ENCODE results near the gene ERICH2.

ERICH2 gene

DNA sequence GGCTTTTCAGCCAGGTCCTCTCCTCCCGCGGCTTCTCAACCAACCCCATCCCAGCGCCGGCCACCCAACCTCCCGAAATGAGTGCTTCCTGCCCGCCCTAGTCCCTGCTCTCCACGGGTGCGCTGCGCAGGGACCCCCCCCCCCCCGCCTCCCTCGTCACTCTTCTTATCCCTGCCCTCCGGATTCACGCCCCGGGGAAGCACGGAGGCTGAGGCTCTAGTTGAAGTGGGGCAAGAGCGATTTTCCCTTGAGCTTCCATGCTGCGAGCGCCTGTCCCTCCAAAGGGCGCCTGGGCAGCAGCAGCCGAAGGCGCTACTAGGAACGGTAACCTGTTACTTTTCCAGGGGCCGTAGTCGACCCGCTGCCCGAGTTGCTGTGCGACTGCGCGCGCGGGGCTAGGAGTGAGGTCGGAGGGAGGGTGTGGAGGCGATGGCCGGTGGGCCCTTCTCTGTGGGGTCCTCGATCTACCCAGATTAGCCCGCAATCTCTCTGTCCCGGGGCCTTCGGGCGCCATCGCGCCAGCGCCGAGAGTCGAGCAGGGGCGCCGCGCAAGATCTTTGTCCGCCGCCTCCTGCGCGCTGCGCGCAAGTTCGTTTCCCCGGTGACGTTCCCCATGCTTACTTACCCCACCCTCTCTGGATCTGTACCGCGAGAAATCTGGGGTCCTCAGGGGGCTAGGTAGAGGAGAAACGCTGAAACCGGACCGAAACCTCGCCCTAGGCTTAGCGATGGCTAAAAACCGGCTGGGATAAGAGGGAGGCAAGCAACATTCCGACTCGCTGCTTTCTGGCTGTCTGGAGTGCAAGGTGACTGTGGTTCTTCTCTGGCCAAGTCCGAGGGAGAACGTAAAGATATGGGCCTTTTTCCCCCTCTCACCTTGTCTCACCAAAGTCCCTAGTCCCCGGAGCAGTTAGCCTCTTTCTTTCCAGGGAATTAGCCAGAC, 47.2 kb downstream of the ERICH2 start:
- DNase-seq (ENCODE audit: low spot score) = no peak

DNA sequence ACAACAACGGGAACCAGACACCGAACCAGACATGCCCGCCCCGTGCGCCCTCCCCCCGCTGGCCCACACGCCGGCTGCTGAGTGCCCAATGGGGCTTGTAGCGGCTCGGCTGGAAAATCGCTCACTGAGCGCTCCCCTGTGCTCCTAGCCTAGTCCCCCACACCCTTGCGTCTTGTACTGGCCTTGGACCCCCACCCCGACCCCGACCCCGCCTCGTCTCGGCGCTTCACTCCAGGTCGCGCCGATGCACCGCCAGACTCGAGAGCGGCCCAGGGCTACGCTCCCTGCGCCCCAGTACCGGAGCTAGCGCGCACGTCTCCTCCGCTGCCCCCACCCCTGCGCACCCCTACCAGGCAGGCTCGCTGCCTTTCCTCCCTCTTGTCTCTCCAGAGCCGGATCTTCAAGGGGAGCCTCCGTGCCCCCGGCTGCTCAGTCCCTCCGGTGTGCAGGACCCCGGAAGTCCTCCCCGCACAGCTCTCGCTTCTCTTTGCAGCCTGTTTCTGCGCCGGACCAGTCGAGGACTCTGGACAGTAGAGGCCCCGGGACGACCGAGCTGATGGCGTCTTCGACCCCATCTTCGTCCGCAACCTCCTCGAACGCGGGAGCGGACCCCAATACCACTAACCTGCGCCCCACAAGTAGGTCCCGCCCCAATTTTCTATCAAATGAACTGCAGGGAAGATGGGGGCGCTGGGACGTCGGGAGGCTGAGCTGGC, 48.0 kb downstream of the ERICH2 start:
- DNase-seq (ENCODE audit: low spot score) = no peak

DNA sequence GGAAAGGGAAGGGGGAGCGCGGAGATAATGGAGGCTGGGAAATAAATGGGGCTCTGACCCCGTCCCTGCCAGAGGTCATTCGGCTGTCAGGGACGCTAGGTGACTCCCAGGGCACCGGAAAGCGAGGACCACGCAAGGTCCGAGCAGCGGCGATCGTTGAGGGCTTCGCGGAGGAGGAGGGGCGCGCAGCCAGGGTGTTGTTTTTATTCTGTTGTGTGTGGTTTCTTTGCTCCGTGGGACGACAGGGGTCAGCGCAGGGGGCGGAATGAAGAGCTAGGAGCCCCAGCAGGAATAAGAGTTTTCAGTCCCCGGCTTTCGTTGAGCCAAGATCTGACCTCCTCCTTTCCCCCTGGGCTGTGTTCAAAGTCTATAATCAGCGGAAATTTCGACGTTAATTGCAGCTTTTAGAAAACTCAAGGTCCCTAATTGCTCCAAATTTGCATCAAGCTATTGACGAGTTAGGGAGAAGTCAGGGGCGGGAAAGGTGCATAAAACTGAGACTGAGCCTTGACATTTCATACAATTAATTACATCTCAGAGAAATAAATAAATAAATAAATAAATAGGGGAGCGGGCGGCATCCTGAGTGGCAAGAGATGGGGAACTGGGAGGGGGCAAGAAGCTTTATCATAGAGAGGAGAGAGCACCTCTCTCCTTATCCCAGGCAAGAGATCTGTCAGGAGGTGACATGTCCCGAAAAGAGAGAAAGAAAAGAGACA, 48.7 kb downstream of the ERICH2 start:
- no peak for DNase-seq (ENCODE audit: low spot score)

GRCh38 chr2:170819680-170820664, 49.8 kb downstream of the ERICH2 start:
- DNase-seq (ENCODE audit: low spot score) = no peak

DNA sequence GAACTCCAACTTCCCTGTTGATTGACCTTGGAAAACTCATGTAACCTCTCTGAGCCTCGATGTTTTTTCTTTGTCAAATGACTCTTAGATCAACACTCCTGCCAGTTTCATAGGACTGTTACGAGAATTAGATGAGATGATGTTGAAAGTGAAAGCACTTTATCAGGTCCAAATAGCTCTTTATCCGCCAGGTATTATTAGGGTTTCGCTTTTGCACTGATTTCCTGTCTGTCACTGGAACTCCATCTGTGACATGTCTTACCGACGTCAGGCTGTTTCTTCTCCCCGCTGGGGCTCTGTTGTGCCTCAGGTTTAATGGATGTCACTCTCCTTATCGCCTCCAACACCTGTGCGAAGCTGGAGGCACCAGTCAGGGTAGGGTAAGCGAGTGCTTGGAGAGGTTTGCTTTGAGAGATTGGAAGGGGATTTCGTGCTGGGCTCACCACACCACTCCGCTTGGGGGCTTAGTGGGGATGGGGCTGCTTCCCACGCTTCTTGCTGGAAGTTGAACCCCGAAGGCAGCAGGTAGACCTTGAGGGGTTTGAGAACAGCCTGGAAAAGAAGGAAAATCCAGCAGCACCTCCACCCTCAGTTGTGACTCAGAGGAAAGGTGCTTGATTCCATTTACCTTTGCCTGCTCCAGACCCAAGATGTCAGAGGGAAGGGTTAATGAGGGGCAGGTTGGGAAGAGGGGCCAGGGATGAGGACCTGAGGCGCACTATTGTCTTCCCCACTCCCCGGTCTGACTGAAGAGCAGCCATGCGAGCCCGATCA, 50.8 kb downstream of the ERICH2 start:
- DNase-seq (ENCODE audit: low spot score) = peak; percentile 55

DNA sequence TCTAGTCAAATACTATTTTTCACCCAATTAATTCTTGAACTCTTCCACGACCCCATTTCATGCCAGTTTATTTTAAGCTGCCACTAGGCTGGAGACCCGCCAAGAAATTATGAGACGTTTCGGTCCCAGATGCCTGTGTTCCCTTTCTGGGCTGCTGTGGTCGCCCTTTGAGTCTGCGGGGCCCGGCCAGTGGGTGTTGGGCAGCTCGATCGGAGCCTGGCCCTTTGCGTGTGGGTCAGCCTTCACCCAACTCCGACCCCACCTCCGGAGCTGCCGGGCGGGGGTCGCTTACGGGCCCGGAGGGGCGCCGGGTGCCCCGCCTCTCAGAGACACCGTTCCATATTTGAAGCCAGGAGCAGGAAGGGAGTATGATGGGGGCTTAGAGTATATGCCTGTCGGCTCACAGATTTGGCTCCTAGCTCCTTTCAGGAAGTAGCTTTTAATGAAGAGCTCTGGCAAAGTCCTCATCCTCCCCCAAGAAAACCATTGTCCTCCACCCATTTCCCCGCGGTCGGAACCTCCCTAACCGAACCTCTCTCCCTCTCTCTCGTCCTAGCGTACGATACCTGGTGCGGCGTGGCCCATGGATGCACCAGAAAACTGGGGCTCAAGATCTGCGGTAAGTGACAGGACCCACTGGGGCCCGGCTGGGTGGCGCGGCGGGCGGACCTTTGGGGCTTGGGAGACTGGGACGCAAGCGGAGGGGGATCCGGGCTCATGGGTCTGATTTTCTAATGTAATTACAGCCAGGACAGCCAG, 51.5 kb downstream of the ERICH2 start:
- no peak for DNase-seq (ENCODE audit: low spot score)

GRCh38 chr2:170822290-170823087, 52.3 kb downstream of the ERICH2 start:
- DNase-seq (ENCODE audit: low spot score) = peak; percentile 61

DNA sequence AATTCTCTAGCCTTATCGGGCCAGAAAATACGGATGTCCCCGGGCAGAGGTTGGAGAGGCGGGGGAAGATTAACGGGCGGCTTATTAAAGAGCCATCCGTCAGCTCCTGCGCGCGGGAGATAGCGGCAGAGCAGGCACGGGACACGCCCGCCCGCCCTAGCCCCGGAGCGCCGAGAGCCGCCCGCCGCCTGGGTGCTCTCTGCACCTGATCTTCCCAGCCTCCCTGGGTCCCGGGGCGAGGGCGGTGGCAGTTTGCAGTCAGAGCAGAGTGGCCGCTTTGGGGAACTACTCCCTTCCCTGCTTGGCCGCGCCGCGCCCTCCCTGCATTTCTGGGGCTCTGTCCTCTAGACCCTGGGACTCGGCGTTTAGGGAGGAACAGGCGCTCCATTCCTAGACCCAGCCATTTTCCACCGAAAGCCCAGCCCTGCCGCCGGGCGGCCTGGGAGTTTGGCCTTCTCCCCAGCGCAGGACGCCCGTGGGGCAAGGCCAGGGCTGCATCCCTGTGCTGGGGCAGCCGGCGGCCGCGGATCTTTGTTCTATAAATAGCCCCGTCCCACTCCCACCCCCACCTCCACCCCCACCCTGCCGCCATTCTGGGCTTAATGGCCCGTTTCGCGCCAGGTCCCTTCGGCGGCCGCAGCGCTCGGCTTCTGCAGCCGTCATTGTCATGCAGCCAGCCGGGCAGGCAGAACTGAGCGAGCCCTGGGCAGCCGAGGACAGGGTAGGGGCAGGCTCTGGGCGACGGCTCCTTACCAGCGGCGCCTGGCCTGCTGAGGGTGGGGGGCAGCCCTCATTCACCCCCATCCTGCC, 53.1 kb downstream of the ERICH2 start:
- DNase-seq (ENCODE audit: low spot score) = peak; percentile 79

DNA sequence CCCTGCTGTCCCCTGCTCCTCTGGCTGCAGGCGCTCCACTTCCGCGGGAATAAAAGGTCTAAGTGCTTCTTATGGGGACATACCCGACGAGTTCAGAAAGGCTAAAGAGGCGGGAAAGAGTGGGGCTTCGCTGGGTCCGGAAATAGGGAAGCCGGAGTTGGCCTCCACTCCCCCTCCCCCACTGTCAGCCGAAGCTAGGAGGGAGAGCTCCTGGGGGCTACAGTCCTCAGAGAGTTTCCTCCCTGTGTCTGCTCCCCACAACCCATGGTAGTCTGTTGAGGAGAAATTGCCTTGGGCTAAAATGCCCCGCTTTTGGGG, 53.7 kb downstream of the ERICH2 start:
- DNase-seq (ENCODE audit: low spot score) = no peak

- DNase-seq (ENCODE audit: low spot score) = no peak
These were observed 54.4 kb downstream of the ERICH2 start for GRCh38 chr2:170824526-170825015.

- DNase-seq (ENCODE audit: low spot score) = no peak
These were observed 57.8 kb downstream of the ERICH2 start for GRCh38 chr2:170827841-170828532.

- DNase-seq (ENCODE audit: low spot score) = no peak
These were observed 58.3 kb downstream of the ERICH2 start for GRCh38 chr2:170828533-170828916.

GRCh38 chr2:170829036-170829435, 58.9 kb downstream of the ERICH2 start:
- DNase-seq (ENCODE audit: low spot score) = peak; percentile 9

GRCh38 chr2:170830166-170830565, 60.0 kb downstream of the ERICH2 start:
- peak; percentile 25 for DNase-seq (ENCODE audit: low spot score)

GRCh38 chr2:170831115-170831514, 60.9 kb downstream of the ERICH2 start:
- no peak for DNase-seq (ENCODE audit: low spot score)

- DNase-seq (ENCODE audit: low spot score) = no peak
These were observed 65.8 kb downstream of the ERICH2 start for GRCh38 chr2:170836027-170836426.

DNA sequence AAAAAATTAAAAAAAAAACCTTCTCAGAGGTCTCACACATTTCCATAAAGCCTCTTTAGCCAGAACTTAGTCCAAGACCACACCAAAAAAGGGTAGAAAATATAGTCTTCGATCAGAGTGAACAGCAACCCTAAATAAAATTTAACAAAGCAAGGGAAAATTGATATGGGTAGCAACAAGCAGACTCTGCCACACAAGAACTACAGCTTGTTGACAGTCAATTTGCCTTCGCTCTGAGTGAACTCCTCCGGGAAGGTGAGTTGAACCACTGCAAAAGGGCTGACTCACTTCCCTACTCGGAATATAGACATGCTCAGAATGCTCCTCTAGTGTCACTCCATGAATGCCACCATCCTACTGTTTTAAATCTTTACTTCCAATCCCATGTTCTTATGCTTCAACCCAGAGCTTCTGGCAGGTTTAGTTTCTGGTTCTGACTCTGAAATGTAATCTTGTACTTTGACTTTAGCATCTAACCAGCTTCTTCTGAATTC, 70.6 kb downstream of the ERICH2 start:
- no peak for DNase-seq (ENCODE audit: low spot score)

All from hematopoietic multipotent progenitor cell treated with erythropoietin and hydrocortisone succinate and interleukin-3 and kit ligand, for 17 days (in vitro differentiated cells).